SJSA1 (cell line): ENCODE data around the gene CFAP47. TPM values are rescaled to one million over a fixed set of nuclear protein-coding genes. Genes with fewer than 3 reads are reported as not detected.

Source experiments
- DNase-seq, 2 experiments: peaks; one replicate each; pipeline ENCODE4 v3.0.0-alpha.2; 2015 to 2020; ENCODE audit warnings: low spot score in 2 of 2, low read depth in 1 of 2
- H3K27ac ChIP-seq: fragments of 250-450 bp; sonication (Bioruptor Pico); 2 replicates; pipeline ENCODE4 v1.5.1; 2020; ENCODE audit warnings: mild to moderate bottlenecking, moderate library complexity
- H3K27me3 ChIP-seq: fragments of 250-450 bp; sonication (Bioruptor Pico); replicated peaks from 2 replicates; pipeline ENCODE4 v1.5.1; 2020; ENCODE audit warnings: mild to moderate bottlenecking, moderate library complexity
- H3K36me3 ChIP-seq: fragments of 250-450 bp; sonication (Bioruptor Pico); 2 replicates; pipeline ENCODE4 v1.5.1; 2020; ENCODE audit warnings: mild to moderate bottlenecking
- H3K4me1 ChIP-seq: fragments of 250-450 bp; sonication (Bioruptor Pico); replicated peaks from 2 replicates; pipeline ENCODE4 v1.6.1; 2021; ENCODE audit warnings: mild to moderate bottlenecking
- H3K4me3 ChIP-seq: fragments of 250-450 bp; sonication (Bioruptor Pico); 2 replicates; pipeline ENCODE4 v1.5.1; 2020; ENCODE audit warnings: mild to moderate bottlenecking
- H3K9me3 ChIP-seq: fragments of 250-450 bp; sonication (Bioruptor Pico); replicated peaks from 2 replicates; pipeline ENCODE4 v1.5.1; 2020; ENCODE audit warnings: mild to moderate bottlenecking
- total RNA-seq: library from RNA; depleted of rRNA; stranded (reverse); fragments of >200 nt; shearing (Covaris generic); gene quantifications from 2 replicates; pipeline ENCODE4 v1.2.3, GENCODE V29; 2014; rRNA removed

Gene CFAP47
- total RNA-seq, 1 experiment from 2014 or later, result not detected

GRCh38 chrX:36348509-36348908 lies 429.0 kb downstream of the CFAP47 start:
- no peak overlapping the region for H3K27ac ChIP-seq

GRCh38 chrX:36357855-36358254 lies 438.3 kb downstream of the CFAP47 start:
- Histone ChIP-seq H3K27ac (no peak overlapping the region), H3K4me3 (no peak overlapping the region), H3K9me3 (no peaks in the 10 kb centered on the region), H3K4me1 (no peaks in the 10 kb centered on the region), H3K36me3 (no peaks in the 10 kb centered on the region), H3K27me3 (no peaks in the 10 kb centered on the region)
- DNase-seq, result no peak

More at GRCh38 chrX:36348509-36348908, 429.0 kb downstream of the CFAP47 start:
- Histone ChIP-seq H3K27me3 (no peaks in the 10 kb centered on the region), H3K4me3 (no peak overlapping the region), H3K9me3 (no peaks in the 10 kb centered on the region), H3K4me1 (no peaks in the 10 kb centered on the region), H3K36me3 (no peaks in the 10 kb centered on the region)
- no peak for DNase-seq

- H3K36me3 ChIP-seq, result no peaks in the 10 kb centered on the region
- H3K4me3 ChIP-seq, result no peak overlapping the region
- no peaks in the 10 kb centered on the region for H3K27me3 ChIP-seq
- no peak for DNase-seq
- no peak overlapping the region for H3K27ac ChIP-seq
- no peaks in the 10 kb centered on the region for H3K9me3 ChIP-seq
- no peaks in the 10 kb centered on the region for H3K4me1 ChIP-seq
Measured at GRCh38 chrX:36364262-36364661, 444.7 kb downstream of the CFAP47 start.

GRCh38 chrX:36383495-36383894 lies 464.0 kb downstream of the CFAP47 start:
- no peaks in the 10 kb centered on the region for H3K27me3 ChIP-seq

GRCh38 chrX:36388901-36389300 lies 469.4 kb downstream of the CFAP47 start:
- no peaks in the 10 kb centered on the region for H3K4me1 ChIP-seq
- DNase-seq, result no peak
- no peak overlapping the region for H3K27ac ChIP-seq
- no peaks in the 10 kb centered on the region for H3K27me3 ChIP-seq
- no peak overlapping the region for H3K4me3 ChIP-seq
- H3K36me3 ChIP-seq, result no peaks in the 10 kb centered on the region
- no peaks in the 10 kb centered on the region for H3K9me3 ChIP-seq

More at GRCh38 chrX:36383495-36383894, 464.0 kb downstream of the CFAP47 start:
- DNase-seq, result no peak
- H3K27ac ChIP-seq, result no peak overlapping the region
- H3K36me3 ChIP-seq, result no peaks in the 10 kb centered on the region
- H3K9me3 ChIP-seq, result no peaks in the 10 kb centered on the region
- no peak overlapping the region for H3K4me3 ChIP-seq
- no peaks in the 10 kb centered on the region for H3K4me1 ChIP-seq

- Histone ChIP-seq H3K27me3 (no peaks in the 10 kb centered on the region), H3K27ac (no peak overlapping the region), H3K4me3 (no peak overlapping the region), H3K9me3 (no peaks in the 10 kb centered on the region), H3K36me3 (no peaks in the 10 kb centered on the region), H3K4me1 (no peaks in the 10 kb centered on the region)
- no peak for DNase-seq
Measured at GRCh38 chrX:36401774-36402173, 482.2 kb downstream of the CFAP47 start.

GRCh38 chrX:36407836-36408235 lies 488.3 kb downstream of the CFAP47 start:
- H3K36me3 ChIP-seq, result no peaks in the 10 kb centered on the region
- no peak for DNase-seq
- H3K4me1 ChIP-seq, result no peaks in the 10 kb centered on the region
- H3K27me3 ChIP-seq, result no peaks in the 10 kb centered on the region
- H3K27ac ChIP-seq, result no peak overlapping the region
- H3K9me3 ChIP-seq, result no peaks in the 10 kb centered on the region
- no peak overlapping the region for H3K4me3 ChIP-seq

- Histone ChIP-seq H3K27ac (no peak overlapping the region), H3K36me3 (no peaks in the 10 kb centered on the region), H3K9me3 (no peaks in the 10 kb centered on the region), H3K4me1 (no peaks in the 10 kb centered on the region), H3K4me3 (no peak overlapping the region), H3K27me3 (no peaks in the 10 kb centered on the region)
- no peak for DNase-seq
Measured at GRCh38 chrX:36414056-36414455, 494.5 kb downstream of the CFAP47 start.

GRCh38 chrX:36422368-36422767 lies 502.8 kb downstream of the CFAP47 start:
- Histone ChIP-seq H3K27me3 (no peaks in the 10 kb centered on the region), H3K9me3 (no peaks in the 10 kb centered on the region), H3K36me3 (no peaks in the 10 kb centered on the region), H3K4me1 (no peaks in the 10 kb centered on the region), H3K4me3 (no peak overlapping the region), H3K27ac (no peak overlapping the region)
- DNase-seq, result no peak

- H3K27ac ChIP-seq, result no peak overlapping the region
- no peak for DNase-seq
Measured at GRCh38 chrX:36431819-36432218, 512.3 kb downstream of the CFAP47 start.

GRCh38 chrX:36434522-36434921 lies 515.0 kb downstream of the CFAP47 start:
- Histone ChIP-seq H3K27ac (no peak overlapping the region), H3K4me1 (no peaks in the 10 kb centered on the region), H3K4me3 (no peak overlapping the region), H3K9me3 (no peaks in the 10 kb centered on the region), H3K36me3 (no peaks in the 10 kb centered on the region), H3K27me3 (no peaks in the 10 kb centered on the region)
- no peak for DNase-seq

More at GRCh38 chrX:36431819-36432218, 512.3 kb downstream of the CFAP47 start:
- Histone ChIP-seq H3K4me3 (no peak overlapping the region), H3K9me3 (no peaks in the 10 kb centered on the region), H3K36me3 (no peaks in the 10 kb centered on the region), H3K27me3 (no peaks in the 10 kb centered on the region), H3K4me1 (no peaks in the 10 kb centered on the region)

Other genes starting within 250 kb of the CFAP47 start
- gene MAGEB16, start 121.4 kb upstream of the CFAP47 start, total RNA-seq, result not detected in 2 replicates